T1000 (cell line): ENCODE data around the gene LYAR.

Experiments used
- DNase-seq: peaks from one replicate; lab custom pipeline; 2025; ENCODE audit warnings: mixed read lengths; lab: John Stamatoyannopoulos, UW

Gene LYAR

GRCh38 chr4:4289941-4290850 lies at the start of gene LYAR, which contains the start of gene ZBTB49:
LYAR (minus strand) TSS chr4:4290154; CDS start chr4:4283742, 6,412 bp downstream.
ZBTB49 (plus strand) TSS chr4:4290251; CDS start chr4:4299946, 9,695 bp downstream.
- DNase-seq = peak; percentile 90

- DNase-seq = no peak
These were observed 49.6 kb upstream of the LYAR start for GRCh38 chr4:4339504-4340085.

DNA sequence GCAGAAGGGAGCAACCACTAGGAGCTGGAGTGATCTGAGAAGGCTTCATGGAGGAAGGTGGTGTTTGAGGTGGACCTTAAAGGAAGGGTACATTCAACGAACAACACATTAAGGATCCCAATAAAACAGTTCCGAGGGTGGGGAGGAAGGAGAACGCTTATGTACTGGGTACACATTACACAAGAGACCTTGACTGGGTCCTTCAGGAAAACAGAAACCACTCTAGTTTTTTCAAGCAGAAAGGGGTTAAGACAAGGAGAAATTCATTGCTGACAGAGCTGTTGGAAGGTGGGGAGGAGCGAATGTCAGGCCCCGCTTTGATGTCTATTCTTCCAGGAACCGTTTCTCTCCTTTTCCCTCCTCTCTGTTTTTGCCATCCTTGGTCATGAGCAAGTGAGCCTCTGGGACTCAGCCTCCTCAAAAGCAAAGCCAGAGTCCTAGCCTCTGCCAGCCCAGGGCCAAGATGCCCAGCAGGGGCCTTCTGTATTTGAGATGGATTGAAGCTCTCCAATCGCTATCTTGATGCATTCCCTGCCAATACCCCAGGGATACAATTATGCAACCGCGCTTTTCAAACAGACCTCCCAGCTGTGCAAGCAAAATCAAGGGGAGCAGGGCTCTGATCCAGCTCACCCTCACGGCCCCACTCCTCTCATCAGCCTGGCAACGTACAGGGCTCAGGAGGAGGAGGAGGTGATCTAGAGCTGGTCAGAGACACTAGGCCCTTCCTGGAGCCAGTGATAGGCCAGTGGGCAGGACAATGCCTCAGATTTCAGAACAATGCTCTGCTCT lies 48.5 kb upstream of the LYAR start:
- DNase-seq = no peak

GRCh38 chr4:4334798-4335520 lies 45.0 kb upstream of the LYAR start:
- DNase-seq = no peak

- DNase-seq = no peak
These were observed 43.3 kb upstream of the LYAR start for GRCh38 chr4:4333265-4333706.

DNA sequence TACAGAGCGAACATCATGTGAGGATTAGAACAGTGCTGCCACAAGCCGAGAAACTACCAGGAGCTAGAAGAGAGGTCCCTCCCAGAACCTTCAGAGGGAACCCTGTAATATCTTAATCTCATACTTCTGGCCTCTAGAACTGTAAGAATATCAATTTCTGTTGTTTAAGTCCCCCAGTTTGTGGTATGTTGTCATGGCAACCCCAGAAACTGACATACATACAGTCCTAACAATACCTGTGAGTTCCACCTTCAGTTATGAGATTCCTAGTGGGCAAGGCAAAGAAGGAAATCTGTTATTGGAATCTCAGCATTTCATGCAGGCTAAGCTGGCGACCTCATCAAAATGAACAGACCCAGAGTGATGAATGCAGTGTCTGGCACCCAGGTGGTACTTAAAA lies 42.6 kb upstream of the LYAR start:
- DNase-seq = no peak

GRCh38 chr4:4330794-4331193 lies 40.8 kb upstream of the LYAR start:
- DNase-seq = no peak

GRCh38 chr4:4329496-4329895 lies 39.5 kb upstream of the LYAR start:
- no peak for DNase-seq

DNA sequence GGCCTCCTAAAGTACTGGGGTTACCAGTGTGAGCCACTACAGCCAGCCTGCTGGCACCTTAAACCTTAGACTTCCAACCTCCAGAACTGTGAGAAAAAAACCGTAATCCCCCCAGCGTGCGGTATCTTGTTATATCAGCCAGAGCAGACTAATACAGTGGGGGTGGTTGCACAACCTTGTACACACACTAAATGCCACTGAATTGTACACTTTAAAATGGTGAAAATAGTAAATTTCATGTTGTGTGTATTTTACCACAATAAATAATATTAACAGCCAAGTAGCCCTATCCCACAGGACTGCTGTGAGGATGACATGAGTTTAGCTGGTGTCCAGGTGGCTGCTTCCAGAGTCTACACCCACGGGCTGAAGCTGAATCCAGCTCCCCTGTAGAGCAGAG lies 38.9 kb upstream of the LYAR start:
- DNase-seq = no peak

GRCh38 chr4:4328206-4328605 lies 38.3 kb upstream of the LYAR start:
- no peak for DNase-seq

DNA sequence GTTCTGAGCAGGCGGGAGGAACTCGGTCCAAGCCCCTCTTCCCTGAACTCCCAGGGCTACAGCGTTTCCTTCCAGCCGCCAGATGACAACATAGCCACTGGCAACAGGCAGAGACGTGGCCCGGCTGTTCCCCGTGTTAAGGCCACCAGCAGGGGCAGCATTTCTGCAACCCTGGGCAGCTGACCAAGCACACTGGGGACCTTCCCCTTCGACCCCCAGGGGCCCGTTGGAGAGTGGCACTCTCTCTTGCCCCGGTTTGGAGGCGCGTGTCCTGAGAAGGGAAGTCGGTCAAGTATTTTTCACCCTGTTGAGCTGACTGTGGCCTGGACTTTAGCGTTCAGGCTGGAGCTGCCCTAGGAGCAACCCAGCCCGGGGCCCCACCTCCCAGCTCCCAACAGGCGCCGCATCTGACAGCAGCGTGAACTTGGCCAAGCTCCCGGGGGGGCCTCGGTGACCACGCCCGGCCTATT lies 37.7 kb upstream of the LYAR start:
- no peak for DNase-seq

- DNase-seq = no peak
These were observed 36.2 kb upstream of the LYAR start for GRCh38 chr4:4326166-4326565.

DNA sequence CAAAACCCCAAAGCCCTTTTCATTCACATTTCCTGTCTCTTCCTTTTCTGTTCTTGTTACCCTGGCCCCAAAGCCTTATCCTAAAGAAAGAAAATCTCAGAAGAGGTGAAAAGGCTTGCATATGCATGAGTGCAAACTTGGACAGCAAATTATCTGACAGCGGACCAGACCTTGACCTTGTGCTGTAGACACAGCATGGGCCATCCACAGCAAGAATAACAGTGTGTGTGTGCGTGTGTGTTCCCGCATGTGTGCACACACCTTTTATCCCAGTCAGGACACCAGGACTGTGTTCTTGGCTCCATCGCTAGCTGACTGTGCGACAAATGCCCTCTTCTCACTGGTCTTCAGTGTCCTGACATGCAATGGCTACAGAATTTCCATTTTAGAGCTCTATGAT lies 35.4 kb upstream of the LYAR start:
- DNase-seq = no peak

DNA sequence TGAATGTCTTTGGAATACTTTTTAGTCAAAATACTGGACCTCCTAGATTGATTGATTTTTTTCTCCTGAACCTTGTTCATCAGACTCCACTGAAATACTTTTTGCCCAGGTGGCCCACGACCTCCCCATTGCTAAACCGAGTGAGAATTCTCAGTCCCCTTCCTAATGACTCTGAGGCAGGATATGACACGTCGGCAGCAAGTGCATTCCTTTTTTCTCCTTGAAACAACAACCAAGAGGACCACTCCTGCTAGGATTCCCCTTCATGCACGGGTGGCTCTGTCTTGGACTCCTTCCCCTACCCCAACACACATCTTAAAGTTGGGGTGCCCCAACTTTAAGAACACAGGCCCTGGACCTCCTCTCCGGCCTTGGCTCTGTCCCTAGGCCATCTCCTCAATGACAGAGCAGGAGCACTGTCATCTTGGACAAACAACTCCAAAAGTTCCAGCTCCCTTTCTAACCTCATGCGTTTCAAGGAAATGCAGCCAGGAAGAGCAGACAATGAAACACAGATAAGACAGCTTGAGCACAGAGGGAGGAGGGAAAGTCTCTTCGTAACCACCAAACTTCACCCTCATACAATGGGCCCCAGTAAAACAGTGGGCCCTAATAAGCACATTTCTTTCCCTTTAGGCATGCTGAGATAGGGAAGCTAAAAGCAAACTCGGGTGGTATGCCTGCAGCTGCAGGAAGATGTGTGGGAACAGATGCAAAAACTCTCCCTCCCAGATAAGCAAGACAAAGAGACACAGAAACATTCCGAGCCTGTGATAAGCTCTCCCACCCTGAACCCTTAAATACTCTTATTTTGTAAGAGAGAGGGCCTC lies 34.0 kb upstream of the LYAR start:
- DNase-seq = no peak

DNA sequence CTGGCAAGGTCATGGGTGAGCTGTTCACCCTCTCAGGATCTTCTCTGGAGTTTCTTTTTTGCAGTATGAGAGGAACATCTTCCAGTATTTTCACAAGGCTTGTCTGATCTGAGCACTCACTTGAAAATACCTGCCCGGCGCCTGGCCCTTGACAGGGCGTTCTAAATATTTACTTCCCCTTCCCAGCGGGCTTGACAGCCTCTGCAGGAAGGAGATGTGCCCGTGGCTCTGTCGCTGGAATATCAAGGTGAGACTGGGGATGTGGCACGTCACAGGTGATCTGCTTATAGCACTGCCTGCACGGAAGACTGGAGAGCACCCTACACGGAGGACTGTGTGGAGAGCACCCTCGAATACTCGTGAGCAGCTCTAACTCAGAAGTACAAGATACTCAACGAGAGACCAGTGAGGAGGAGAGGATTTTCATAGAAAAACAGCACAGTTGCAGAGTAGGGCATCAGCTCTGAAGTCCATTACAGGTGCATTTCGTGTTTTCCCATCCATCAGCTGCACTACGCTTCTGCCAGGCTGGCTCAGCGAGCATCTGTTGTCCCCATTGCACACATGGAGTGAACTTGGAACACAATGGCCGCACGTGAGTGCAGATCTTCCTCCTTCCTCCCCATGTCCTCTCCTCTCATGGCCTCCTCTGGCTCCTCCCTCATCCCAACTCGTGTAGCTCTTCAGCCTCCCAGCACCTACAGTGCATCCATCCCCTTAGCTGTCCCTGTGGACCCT lies 32.2 kb upstream of the LYAR start:
- no peak for DNase-seq

- no peak for DNase-seq
These were observed 31.2 kb upstream of the LYAR start for GRCh38 chr4:4320951-4321714.

GRCh38 chr4:4320528-4320927 lies 30.6 kb upstream of the LYAR start:
- no peak for DNase-seq

GRCh38 chr4:4317496-4318232 lies 27.7 kb upstream of the LYAR start:
- no peak for DNase-seq

- no peak for DNase-seq
These were observed 26.2 kb upstream of the LYAR start for GRCh38 chr4:4316150-4316495.
